Kidney (tissue), 14 donors: ENCODE measurements around the gene VANGL1. TPM values are rescaled to one million over a fixed set of nuclear protein-coding genes. Genes with fewer than 3 reads are reported as not detected.

Source experiments
- DNase-seq, 5 donors: peaks; one replicate each; pipeline ENCODE4 v3.0.0-alpha.2; 2013 to 2020
- FAIRE-seq: peaks from 2 replicates; lab custom pipeline; 2012; peaks lifted over from hg19 to GRCh38; lab: Jason Lieb, UNC
- H3K27ac ChIP-seq, 2 donors: one replicate each; pipeline ENCODE4 v1.7.0; 2013; ENCODE audit warnings: low read depth in 2 of 2, low read length in 2 of 2, inconsistent platforms in 1 of 2
- H3K27me3 ChIP-seq: one replicate; pipeline ENCODE4 v1.7.1; 2013; ENCODE audit warnings: low read length, inconsistent platforms; ENCODE audit not compliant: control insufficient read depth, insufficient read depth
- H3K36me3 ChIP-seq, 3 donors: one replicate each; pipeline versions ENCODE4 v1.7.0 to v1.7.1; 2013; ENCODE audit warnings: low read length in 3 of 3, control low read depth in 1 of 3, inconsistent platforms in 1 of 3; ENCODE audit not compliant: insufficient read depth in 3 of 3, control insufficient read depth in 2 of 3
- H3K4me1 ChIP-seq, 3 donors: one replicate each; pipeline versions ENCODE4 v1.7.0 to v1.7.1; 2013; ENCODE audit warnings: low read length in 3 of 3, inconsistent platforms in 1 of 3, low read depth in 1 of 3; ENCODE audit not compliant: control insufficient read depth in 2 of 3, insufficient read depth in 2 of 3
- H3K4me3 ChIP-seq, 3 donors: one replicate each; pipeline versions ENCODE4 v1.7.0 to v1.8.1; 2013; ENCODE audit warnings: low read length in 3 of 3, control low read depth in 1 of 3, inconsistent platforms in 1 of 3
- H3K9ac ChIP-seq, 3 donors: one replicate each; pipeline versions ENCODE4 v1.7.0 to v1.7.1; 2013; ENCODE audit warnings: low read length in 3 of 3, control low read depth in 1 of 3, inconsistent platforms in 1 of 3
- H3K9me3 ChIP-seq, 3 donors: one replicate each; pipeline versions ENCODE4 v1.7.0 to v1.7.1; 2013; ENCODE audit warnings: low read length in 3 of 3, control low read depth in 1 of 3, inconsistent platforms in 1 of 3; ENCODE audit not compliant: control insufficient read depth in 2 of 3, insufficient read depth in 1 of 3
- intact Hi-C: fragments of 100-400 bp; cut with DNase I; formaldehyde crosslinking; loops from one replicate; pipeline ENCODE4 v1.11.1; 2022
- polyA plus RNA-seq: library from polyadenylated mRNA; stranded (reverse); fragments of 350-450 nt; fragmentation: Illumina TruSeq; extraction: RNeasy Lipid Tissue Mini Kit (QIAGEN cat#74804); gene quantifications from one replicate; pipeline ENCODE4 v1.2.3, GENCODE V29; 2014; ENCODE audit warnings: low read depth, low replicate concordance; ENCODE audit not compliant: insufficient read depth
- total RNA-seq: library from RNA; stranded (reverse); fragmentation: NEBNext Ultra II Directional; extraction: Animal tissue kit (Norgen Biotek cat#: 25700); gene quantifications from one replicate; pipeline ENCODE4 v1.2.1, GENCODE V29; 2021
- TF ChIP-seq, protein P1 (sequence below): IDR thresholded peaks from 3 replicates; pipeline ENCODE4 v1.5.1; 2012; ENCODE audit warnings: mild to moderate bottlenecking, moderate library complexity, borderline replicate concordance; ENCODE audit not compliant: insufficient read depth; ENCODE audit errors: extremely low read depth
- donor health status: control.
- donor health status: control.
- donor health status: control.
- donor health status: control.
- donor health status: control.
- donor health status: DM: yes; HTN: yes; CAD: no.
- donor health status: Normal renal cell carcinoma (clear cell type).

The VANGL1 gene
- total and polyA plus RNA-seq, 2 donors from 2014 or later: 2.7 to 12.3 TPM

DNA sequence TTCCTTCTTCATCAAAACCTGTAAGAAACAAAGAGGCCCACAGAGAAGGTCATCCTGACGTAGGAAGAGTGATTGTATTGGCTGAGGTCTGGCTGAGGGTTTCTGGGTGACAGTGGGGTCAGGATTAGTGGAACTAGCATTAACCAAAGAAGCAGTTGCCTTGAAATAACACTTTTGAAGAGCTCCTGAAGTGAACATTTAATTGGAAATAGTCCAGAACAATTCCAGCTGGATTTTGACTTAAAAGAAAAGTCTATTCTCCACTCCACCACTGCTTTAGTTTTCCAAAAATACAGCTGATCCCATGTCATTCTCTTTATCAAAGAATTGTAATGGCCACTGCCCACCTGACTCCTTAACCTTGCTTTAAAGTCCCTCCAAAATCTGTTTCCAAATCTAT is 99.0 kb downstream of the VANGL1 start:
- TF ChIP-seq, protein P1, sequence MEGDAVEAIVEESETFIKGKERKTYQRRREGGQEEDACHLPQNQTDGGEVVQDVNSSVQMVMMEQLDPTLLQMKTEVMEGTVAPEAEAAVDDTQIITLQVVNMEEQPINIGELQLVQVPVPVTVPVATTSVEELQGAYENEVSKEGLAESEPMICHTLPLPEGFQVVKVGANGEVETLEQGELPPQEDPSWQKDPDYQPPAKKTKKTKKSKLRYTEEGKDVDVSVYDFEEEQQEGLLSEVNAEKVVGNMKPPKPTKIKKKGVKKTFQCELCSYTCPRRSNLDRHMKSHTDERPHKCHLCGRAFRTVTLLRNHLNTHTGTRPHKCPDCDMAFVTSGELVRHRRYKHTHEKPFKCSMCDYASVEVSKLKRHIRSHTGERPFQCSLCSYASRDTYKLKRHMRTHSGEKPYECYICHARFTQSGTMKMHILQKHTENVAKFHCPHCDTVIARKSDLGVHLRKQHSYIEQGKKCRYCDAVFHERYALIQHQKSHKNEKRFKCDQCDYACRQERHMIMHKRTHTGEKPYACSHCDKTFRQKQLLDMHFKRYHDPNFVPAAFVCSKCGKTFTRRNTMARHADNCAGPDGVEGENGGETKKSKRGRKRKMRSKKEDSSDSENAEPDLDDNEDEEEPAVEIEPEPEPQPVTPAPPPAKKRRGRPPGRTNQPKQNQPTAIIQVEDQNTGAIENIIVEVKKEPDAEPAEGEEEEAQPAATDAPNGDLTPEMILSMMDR: no peak
- no peaks in the 10 kb centered on the region for H3K27me3 ChIP-seq
- FAIRE-seq: no peak
- no peaks in the 10 kb centered on the region for H3K36me3 ChIP-seq
- intact Hi-C loops: no loop called here
- no peak overlapping the region for H3K9ac ChIP-seq
- H3K4me1 ChIP-seq: no peaks in the 10 kb centered on the region
- H3K4me3 ChIP-seq: no peak overlapping the region
- DNase-seq: peak in 1 of 5 donors; percentile 58
- H3K9me3 ChIP-seq: no peaks in the 10 kb centered on the region
- no peak overlapping the region for H3K27ac ChIP-seq

DNA sequence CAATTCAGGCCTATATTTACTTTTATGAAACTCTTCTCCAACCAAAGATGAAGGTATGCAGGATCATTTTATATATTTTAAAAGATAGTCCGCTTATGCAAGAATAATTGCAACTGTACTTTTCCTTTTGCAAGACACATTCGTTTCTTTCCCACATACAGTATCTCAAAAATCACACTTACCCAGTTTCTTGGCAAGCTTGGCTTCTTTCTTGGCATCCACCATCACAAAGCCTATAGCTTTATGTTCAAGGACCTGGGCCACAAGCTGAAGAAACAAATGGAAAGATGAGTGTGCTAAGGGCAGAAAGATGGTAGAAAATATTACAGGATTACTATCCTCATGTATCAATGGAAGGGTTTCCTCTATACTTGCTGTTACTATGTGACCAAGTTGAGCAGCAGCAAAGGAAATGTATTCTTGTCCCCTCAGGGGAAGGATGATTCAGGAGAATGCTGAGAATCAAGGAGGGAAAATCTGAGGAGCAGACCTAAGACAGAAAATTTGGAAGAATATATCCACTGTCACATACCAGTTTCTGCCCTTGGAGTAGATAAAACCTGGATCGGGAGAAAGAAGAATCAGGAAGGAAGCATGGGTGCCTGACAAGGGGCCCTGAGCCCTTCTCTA is 103.0 kb downstream of the VANGL1 start:
- H3K9me3 ChIP-seq: no peaks in the 10 kb centered on the region
- H3K4me1 ChIP-seq: no peaks in the 10 kb centered on the region
- DNase-seq (no peak), FAIRE-seq (no peak)
- H3K27me3 ChIP-seq: no peaks in the 10 kb centered on the region
- intact Hi-C loops: no loop called here
- H3K4me3 ChIP-seq: no peak overlapping the region
- H3K9ac ChIP-seq: no peak overlapping the region
- H3K27ac ChIP-seq: no peak overlapping the region
- TF ChIP-seq, protein P1: no peak
- no peaks in the 10 kb centered on the region for H3K36me3 ChIP-seq

DNA sequence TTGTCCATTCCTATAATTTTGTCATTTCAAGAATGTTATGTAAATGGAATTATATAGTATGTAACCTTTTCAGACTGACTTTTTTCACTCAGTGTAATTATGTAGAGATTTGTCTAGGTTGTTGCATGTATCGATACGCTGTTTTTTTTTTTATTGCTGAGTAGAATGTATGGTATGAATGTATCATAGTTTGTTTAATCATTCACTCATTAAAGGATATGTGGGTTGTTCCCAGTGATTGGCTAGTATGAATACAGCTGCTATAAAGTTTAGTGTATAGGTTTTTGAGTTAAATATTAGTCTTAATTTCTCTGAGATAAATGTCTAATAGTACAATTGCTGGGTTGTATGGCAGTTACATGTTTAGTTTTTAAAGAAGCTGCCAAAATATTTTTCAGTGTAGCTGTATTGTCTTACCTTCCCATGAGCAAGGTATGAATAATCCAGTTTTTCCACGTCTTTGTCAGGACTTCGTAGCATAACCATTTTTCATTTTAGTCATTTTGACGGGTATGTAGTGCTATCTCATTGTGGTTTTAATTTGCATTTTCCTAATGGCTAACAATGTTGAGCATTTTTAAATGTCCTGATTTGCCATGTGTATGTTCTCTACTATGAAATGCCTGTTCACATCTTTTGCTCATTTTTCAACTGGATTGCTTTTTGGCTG is 104.4 kb downstream of the VANGL1 start:
- H3K27me3 ChIP-seq: no peaks in the 10 kb centered on the region
- H3K36me3 ChIP-seq: no peaks in the 10 kb centered on the region
- no peak overlapping the region for H3K9ac ChIP-seq
- H3K4me1 ChIP-seq: no peaks in the 10 kb centered on the region
- TF ChIP-seq, protein P1: no peak
- H3K9me3 ChIP-seq: no peaks in the 10 kb centered on the region
- no peak overlapping the region for H3K27ac ChIP-seq
- intact Hi-C loops: no loop called here
- no peak for DNase-seq
- no peak overlapping the region for H3K4me3 ChIP-seq
- FAIRE-seq: no peak

Other genes with a start within 250 kb of the VANGL1 start
- gene CASQ2, start 126.7 kb downstream of the VANGL1 start, total RNA-seq: 2.3 TPM
- 2.6 TPM for gene CASQ2, start 126.7 kb downstream of the VANGL1 start, polyA plus RNA-seq
- not detected for gene NHLH2, start 199.2 kb downstream of the VANGL1 start, total RNA-seq
- not detected for gene NHLH2, start 199.2 kb downstream of the VANGL1 start, polyA plus RNA-seq